NCI-H1105 (cell line): Measurements from ENCODE around the gene DDX5.

Source experiments
- DNase-seq: peaks from one replicate; lab custom pipeline; 2025; lab: John Stamatoyannopoulos, UW

Gene DDX5

GRCh38 chr17:64506201-64506575 is at the start of gene DDX5:
TSS of gene DDX5 (minus strand) at chr17:64506289. CDS start at chr17:64506119, 170 bp downstream.
- peak; percentile 97 for DNase-seq

- DNase-seq: no peak
Observed at GRCh38 chr17:64555281-64555680, 49.2 kb upstream of the DDX5 start.

DNA sequence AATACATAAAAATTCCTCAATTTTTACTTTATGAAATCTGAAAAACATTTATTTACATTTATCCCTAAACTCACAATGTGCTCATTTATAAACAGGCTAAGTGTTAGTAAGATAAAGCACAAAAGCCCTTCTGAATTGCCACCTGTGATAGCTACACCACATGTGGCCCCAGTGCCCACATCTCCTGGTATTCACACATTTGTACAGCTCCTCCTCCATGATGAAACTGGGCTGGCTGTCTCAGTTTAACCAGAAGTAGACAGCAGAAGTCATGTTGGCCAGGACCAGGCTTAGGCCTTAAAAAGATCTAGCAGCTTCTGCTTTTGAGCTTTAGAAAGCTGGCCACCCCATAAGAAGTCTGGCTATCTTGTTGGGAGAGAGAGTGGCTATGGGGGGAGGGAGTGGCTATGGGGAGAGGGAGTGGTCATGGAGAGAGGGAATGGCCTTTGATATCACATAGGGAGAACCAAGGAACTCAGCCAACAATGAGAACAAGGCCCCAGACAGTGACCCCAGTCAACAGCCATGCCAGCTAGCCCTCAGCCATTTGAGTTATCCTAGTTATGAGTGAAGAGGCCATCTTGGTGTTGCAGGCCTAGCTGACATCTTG is 48.0 kb upstream of the DDX5 start:
- no peak for DNase-seq

DNA sequence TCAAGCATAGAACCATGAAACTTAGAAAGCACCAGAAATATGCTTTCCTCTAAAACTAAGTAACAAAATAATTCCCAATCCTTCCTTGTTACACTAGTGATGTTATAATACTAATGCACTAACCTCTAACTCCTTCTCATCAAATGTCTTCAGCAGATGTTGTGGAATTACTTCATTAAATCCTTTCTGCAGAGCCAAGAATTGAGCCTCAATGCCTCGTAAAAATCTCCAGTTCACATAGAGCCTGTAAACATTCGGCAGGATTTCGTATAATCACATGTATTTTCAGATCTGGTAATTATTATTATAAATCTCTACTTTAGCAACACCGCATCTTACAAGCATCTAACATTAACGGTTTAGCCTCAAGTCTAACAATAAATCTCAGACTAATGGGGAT is 45.4 kb upstream of the DDX5 start:
- DNase-seq: no peak

GRCh38 chr17:64547319-64547718 is 41.2 kb upstream of the DDX5 start:
- DNase-seq: no peak

DNA sequence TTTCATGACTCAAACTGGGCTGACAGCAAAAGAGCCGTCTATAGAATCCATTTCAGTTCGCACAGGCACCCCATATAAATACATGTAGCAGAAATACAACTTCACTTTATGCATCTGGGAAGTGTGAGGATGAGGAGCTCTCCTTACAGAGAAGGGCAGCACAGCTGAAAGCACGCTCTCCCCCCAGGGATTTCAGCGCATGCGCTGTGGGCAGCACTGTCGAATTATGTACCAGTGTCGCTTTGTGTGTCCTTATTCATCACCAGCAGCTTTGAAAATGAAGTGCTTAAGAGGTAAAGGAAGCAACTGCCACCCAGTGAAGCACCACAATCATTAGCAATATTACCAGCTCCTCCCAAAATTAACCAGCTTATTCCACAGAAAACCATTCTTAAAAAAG is 40.6 kb upstream of the DDX5 start:
- no peak for DNase-seq

DNA sequence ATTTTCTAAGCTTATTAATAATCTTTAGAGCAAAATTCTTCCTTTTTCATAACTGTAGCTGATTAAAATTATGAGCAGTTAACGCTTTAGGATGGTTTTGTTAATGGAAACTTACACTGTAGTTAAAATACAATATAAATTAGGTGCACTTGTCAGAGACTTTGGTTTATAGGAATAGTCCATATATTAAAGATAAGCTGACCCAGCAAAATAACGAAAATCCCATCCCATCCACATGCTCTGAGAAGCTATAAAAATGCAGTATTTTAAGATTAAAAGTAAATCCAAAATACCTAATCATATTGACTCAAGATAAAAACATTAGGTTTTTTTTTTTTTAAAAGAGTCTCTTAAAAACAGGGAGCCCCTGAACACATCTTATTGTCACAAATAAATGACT is 38.7 kb upstream of the DDX5 start:
- no peak for DNase-seq

DNA sequence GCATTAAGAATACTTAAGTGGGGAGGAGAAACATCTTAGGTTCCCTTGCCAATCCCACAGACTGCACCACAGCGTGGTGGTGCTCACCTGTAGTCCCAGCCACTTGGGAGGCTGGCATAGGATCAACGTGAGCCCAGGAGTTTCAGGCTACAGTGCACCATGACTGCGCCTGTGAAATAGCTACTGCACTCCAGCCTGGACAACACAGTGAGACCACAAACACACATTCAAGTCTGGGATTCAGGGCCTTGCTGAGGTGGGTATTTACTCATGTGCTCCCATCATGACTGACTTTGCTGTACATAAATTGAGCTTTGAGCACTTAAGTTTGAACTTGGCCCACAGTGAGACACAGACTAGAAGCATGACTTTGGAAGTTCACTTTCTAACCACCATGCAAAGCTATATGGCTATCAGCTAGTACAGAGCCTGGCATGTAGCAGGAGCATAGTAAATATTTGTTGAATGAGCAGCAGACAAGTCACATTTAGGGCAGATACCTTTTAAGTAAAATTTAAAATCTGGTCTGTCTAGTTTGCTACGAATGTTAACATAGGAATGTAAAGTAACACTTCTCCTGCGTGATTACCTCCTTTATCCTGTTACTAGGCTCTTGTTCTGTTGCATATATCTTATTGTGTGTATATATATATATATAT is 34.2 kb upstream of the DDX5 start:
- no peak for DNase-seq

DNA sequence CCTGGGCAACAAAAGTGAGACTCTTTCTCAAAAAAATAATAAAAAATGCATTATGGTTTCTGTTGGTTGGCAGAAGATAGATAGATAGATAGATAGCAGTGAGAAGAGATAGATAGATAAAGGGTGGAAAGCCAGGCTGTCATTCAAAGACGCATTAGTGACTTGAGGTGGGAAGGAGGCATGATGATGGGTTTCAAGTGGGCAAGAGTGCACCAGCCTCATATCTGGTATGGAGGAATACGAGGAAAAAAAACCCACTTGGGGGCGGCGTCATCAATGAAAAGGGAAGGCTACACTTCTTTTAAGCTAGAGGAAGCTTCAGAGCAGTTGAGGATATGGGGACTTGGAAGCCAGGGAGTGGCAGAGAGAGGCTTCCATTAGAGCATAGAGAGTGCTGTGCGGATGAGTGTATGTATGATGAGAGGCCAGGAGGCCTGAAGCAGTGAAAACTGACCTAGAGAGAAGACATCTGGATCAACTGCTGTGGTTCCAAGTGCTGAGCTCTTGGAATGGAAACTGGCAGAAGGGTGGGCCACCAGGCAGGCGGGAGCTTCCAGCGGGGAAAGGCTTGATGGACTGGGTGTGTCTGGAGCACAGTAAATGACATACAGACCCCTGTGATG is 32.5 kb upstream of the DDX5 start:
- DNase-seq: no peak

- no peak for DNase-seq
Observed at GRCh38 chr17:64537488-64537887, 31.4 kb upstream of the DDX5 start.

GRCh38 chr17:64536913-64537312 is 30.8 kb upstream of the DDX5 start:
- DNase-seq: no peak

DNA sequence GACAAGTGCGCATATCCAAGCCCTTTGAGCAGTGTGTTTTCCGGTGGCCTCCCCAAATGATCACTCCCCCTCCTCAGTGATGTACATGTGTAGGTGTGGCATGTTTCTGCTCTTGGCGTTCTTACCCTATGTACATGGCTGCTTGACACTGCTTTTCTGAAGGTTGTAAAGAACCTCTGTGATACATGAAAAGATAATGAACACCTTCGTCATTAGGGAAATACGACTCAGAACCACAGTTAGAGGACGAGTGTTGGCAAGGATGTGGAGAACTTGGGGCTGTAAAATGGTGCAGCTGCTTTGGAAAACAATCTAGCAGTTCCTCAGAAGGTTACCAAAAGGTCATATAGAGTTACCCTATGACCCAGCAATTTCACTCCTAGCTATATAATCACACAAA is 29.3 kb upstream of the DDX5 start:
- no peak for DNase-seq

- DNase-seq: no peak
Observed at GRCh38 chr17:64534187-64534586, 28.1 kb upstream of the DDX5 start.

- no peak for DNase-seq
Observed at GRCh38 chr17:64533784-64534183, 27.7 kb upstream of the DDX5 start.

DNA sequence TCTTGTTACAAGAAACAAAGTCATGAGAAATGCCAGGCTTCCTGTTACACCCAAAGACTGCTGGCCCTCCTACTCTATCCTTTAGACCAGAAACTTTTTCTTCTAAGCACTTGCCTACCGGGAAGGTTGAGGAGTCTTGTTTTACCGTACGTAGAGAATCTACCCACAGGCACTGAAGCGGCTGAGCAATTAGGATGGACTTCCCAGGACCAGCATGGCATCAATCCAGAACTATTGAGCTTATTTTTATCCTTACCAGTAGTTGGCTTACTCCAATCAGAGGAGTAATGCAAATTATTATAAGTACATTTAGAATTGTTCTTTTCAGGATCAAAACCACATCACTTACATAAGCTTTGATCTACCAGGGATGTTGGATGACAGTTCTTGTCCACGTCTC is 26.3 kb upstream of the DDX5 start:
- no peak for DNase-seq

DNA sequence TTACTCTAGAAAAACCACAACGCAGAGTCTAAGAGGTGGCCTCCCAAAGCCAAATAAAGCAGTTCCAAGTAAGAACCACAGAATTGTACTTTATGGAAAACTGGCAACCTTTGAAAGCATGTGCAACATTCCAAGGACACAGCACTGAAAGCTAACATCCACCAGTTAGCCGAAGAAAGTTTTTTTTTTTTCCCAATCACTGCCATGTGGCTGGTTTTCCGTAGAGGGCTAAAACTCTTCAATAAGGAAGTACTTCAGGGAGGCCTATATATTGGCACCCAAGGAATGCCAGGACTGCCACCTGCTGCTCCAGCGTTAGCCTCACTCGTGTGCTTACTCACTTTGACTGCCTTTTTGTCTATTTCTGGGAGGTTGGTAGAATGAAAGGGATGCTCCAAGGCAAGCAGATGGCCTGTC is 25.9 kb upstream of the DDX5 start:
- no peak for DNase-seq

DNA sequence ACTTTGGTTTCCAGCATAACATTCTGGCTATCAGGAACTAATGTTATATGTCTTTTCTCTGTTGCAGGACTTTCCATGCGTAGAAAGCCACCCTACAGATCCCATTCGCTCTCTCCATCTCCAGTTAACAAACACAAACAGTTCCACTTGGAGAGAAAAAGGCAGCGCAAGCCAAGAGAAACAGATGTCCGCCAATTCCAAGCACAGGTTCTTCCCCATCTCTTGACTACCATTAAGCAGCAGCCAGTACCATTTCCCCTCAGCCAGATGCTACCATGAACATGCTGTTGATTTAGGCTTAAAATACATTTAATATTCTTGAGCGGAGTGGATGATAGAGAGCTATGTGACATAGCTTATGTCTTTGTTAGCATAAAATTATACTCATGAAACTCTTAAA is 23.1 kb upstream of the DDX5 start:
- DNase-seq: no peak

DNA sequence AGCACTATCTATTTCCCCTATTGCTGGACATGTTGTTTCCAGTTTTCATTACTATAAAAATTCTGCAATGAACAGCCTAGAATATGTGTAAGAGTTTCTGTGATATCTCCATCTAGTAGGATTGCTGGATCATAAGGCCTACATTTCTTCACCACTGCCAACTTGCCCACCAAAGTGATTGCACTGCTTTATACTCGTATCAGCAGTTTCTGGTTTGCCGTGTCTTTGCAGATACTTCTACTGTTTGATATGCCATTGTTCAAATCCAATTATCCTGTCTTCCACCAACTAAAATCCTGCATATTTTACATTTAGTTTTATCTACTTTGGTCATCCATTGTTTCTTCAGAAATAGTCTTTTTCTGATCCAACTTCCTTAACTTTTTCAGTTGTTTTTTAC is 21.8 kb upstream of the DDX5 start:
- no peak for DNase-seq

DNA sequence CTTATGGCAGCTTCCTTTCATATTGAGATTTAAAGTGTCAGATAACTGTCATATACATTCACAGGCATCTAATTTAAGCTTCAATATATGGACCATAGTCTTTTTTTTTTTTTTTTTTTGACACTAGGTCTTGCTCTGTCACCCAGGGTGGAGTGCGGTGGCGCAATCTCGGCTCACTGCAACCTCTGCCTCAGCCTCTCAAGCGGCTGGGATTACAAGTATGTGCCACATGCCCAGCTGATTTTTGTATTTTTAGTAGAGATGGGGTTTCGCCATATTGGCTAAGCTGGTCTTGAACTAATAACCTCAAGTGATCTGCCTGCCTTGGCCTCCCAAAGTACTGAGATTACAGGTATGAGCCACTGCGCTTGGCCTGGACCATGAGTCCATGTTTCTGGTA is 14.3 kb upstream of the DDX5 start:
- no peak for DNase-seq

GRCh38 chr17:64519601-64520000 is 13.5 kb upstream of the DDX5 start:
- no peak for DNase-seq

DNA sequence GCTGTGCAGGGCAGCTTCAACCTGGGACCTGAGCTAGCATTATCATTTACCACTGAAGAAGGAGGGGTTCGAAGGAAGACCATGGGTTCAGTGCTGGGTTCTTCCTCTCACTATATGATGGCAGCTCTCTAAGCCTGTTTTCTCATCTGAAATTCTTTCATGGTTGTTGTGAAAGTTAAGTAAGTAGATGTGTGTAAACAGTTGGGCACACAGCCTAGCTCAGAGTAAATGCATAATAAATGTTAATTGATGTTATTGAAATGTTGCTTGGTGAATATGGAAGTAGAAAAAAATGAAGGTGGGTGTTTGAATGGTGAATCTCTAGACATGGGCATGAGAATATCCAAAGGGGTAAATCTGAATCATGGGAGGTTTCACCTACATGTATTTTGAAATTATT is 9.7 kb upstream of the DDX5 start:
- no peak for DNase-seq

- no peak for DNase-seq
Observed at GRCh38 chr17:64515419-64515818, 9.3 kb upstream of the DDX5 start.

DNA sequence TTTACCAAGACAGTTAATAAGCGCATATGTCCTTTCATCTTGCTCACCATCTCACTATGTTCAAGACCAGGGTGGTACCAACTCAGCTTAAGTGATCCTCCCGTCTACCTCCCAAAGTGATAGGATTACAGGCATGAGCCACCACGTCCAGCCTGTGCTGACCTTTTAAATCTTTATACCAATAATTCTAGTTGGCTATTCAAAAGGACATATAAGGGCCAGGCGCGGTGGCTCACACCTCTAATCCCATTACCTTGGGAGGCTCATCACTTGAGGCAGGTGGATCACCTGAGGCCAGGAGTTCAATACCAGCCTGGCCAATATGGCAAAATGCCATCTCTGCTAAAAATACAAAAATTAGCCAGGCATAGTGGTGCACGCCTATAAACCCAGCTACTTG is 3.1 kb upstream of the DDX5 start:
- DNase-seq: no peak

- no peak for DNase-seq
Observed at GRCh38 chr17:64508683-64509082, 2.6 kb upstream of the DDX5 start.
